ENCODE measurements around the gene PRKD2. TPM values are rescaled to one million over a fixed set of nuclear protein-coding genes. Genes with fewer than 3 reads are reported as not detected.

Gene PRKD2
- total RNA-seq, 1 donor from 2014 or later: 28.4 TPM

- no peak for DNase-seq (ENCODE audit: low read depth)
- no peak for TF ChIP-seq CTCF (conservative IDR thresholded peaks at IDR 0.05; ENCODE audit: low read depth, low read length)
- no peak overlapping the region for H3K4me3 ChIP-seq (ENCODE audit: low read depth, low read length)
These were observed 62.2 kb downstream of the PRKD2 start for GRCh38 chr19:46654621-46655152.

GRCh38 chr19:46650445-46650844 is 66.5 kb downstream of the PRKD2 start:
- DNase-seq (ENCODE audit: low read depth): no peak
- H3K4me3 ChIP-seq (ENCODE audit: low read depth, low read length): no peak overlapping the region
- no peak for TF ChIP-seq CTCF (conservative IDR thresholded peaks at IDR 0.05; ENCODE audit: low read depth, low read length)

- no peak for TF ChIP-seq CTCF (conservative IDR thresholded peaks at IDR 0.05; ENCODE audit: low read depth, low read length)
- H3K4me3 ChIP-seq (ENCODE audit: low read depth, low read length): no peak overlapping the region
- DNase-seq (ENCODE audit: low read depth): no peak
These were observed 67.7 kb downstream of the PRKD2 start for GRCh38 chr19:46648961-46649960.

GRCh38 chr19:46648060-46648960 is 68.6 kb downstream of the PRKD2 start:
- no peak for DNase-seq (ENCODE audit: low read depth)
- no peak for TF ChIP-seq CTCF (conservative IDR thresholded peaks at IDR 0.05; ENCODE audit: low read depth, low read length)
- H3K4me3 ChIP-seq (ENCODE audit: low read depth, low read length): no peak overlapping the region

- DNase-seq (ENCODE audit: low read depth): no peak
- no peak for TF ChIP-seq CTCF (conservative IDR thresholded peaks at IDR 0.05; ENCODE audit: low read depth, low read length)
These were observed 70.5 kb downstream of the PRKD2 start for GRCh38 chr19:46646402-46646801.

GRCh38 chr19:46644720-46645119 is 72.2 kb downstream of the PRKD2 start:
- TF ChIP-seq CTCF (conservative IDR thresholded peaks at IDR 0.05; ENCODE audit: low read depth, low read length): no peak
- H3K4me3 ChIP-seq (ENCODE audit: low read depth, low read length): no peak overlapping the region
- DNase-seq (ENCODE audit: low read depth): no peak

More at GRCh38 chr19:46646402-46646801, 70.5 kb downstream of the PRKD2 start:
- no peak overlapping the region for H3K4me3 ChIP-seq (ENCODE audit: low read depth, low read length)
